H1 (cell line): ENCODE measurements around the gene EYA2. TPM values are rescaled to one million over a fixed set of nuclear protein-coding genes. Genes with fewer than 3 reads are reported as not detected.

ENCODE experiments used
- CTCF ChIA-PET: fragments of 300-600 bp; sonication (Branson Sonifier 250); formaldehyde crosslinking; loops from one replicate; lab custom pipeline; 2021; ENCODE audit not compliant: partially characterized antibody; lab: Charles Lee
- POLR2A ChIA-PET: fragments of 300-600 bp; sonication (Branson Sonifier 250); formaldehyde crosslinking; loops from one replicate; lab custom pipeline; 2021; ENCODE audit warnings: inconsistent platforms; ENCODE audit not compliant: partially characterized antibody; lab: Charles Lee
- DNase-seq, 2 experiments: peaks; one replicate each; pipeline versions ENCODE4 v3.0.0 to v3.0.0-alpha.2; 2010 to 2022; ENCODE audit warnings: low spot score in 2 of 2, low read depth in 1 of 2, mixed read lengths in 1 of 2
- FAIRE-seq: peaks from 2 replicates; lab custom pipeline; 2011; peaks lifted over from hg19 to GRCh38; lab: Jason Lieb, UNC
- H2AFZ ChIP-seq: 2 replicates; pipeline ENCODE4 v1.8.1; 2012; ENCODE audit warnings: low read length, inconsistent platforms
- H2AK5ac ChIP-seq: 2 replicates; pipeline ENCODE4 v1.6.1; 2013; ENCODE audit warnings: low read depth, low read length
- H2BK120ac ChIP-seq: replicated peaks from 2 replicates; pipeline ENCODE3; 2013; ENCODE audit warnings: low read depth, low read length, inconsistent platforms
- H2BK12ac ChIP-seq: 2 replicates; pipeline ENCODE4 v1.6.1; 2013; ENCODE audit warnings: low read depth, low read length
- H2BK15ac ChIP-seq: 2 replicates; pipeline ENCODE4 v1.6.1; 2013; ENCODE audit warnings: low read length
- H2BK20ac ChIP-seq: 2 replicates; pipeline ENCODE4 v1.6.1; 2013; ENCODE audit warnings: low read length
- H2BK5ac ChIP-seq: 2 replicates; pipeline ENCODE4 v1.6.1; 2013; ENCODE audit warnings: low read depth, low read length
- H3K14ac ChIP-seq: 2 replicates; pipeline ENCODE4 v1.6.1; 2013; ENCODE audit warnings: inconsistent platforms; ENCODE audit not compliant: insufficient read length
- H3K18ac ChIP-seq: 2 replicates; pipeline ENCODE4 v1.6.1; 2013; ENCODE audit warnings: low read length; ENCODE audit errors: extremely low read depth
- H3K23ac ChIP-seq: 2 replicates; pipeline ENCODE4 v1.6.1; 2013; ENCODE audit warnings: inconsistent platforms; ENCODE audit not compliant: insufficient read length
- H3K23me2 ChIP-seq: 2 replicates; pipeline ENCODE4 v1.6.1; 2013; ENCODE audit warnings: low read depth, low read length
- H3K27ac ChIP-seq: 2 replicates; pipeline ENCODE4 v1.6.1; 2011; ENCODE audit warnings: low read depth, low read length, inconsistent platforms
- H3K27me3 ChIP-seq, 4 experiments: replicated peaks in 1 of 4; 1 replicate in 1 of 4; 2 replicates in 3 of 4; pipeline versions ENCODE4 v1.6.1 to v1.8.1; 2011 to 2013; ENCODE audit warnings: low read length in 3 of 4, mild to moderate bottlenecking in 3 of 4, inconsistent platforms in 2 of 4, mixed read lengths in 2 of 4, moderate library complexity in 1 of 4; ENCODE audit not compliant: control insufficient read depth in 3 of 4, insufficient read depth in 3 of 4; ENCODE audit errors: extremely low read depth in 1 of 4
- H3K36me3 ChIP-seq, 4 experiments: 2 replicates each; pipeline versions ENCODE4 v1.6.1 to v1.8.1; 2011 to 2013; ENCODE audit warnings: mild to moderate bottlenecking in 4 of 4, low read length in 3 of 4, moderate library complexity in 2 of 4, control low read depth in 1 of 4, inconsistent platforms in 1 of 4; ENCODE audit not compliant: insufficient read depth in 4 of 4, control insufficient read depth in 2 of 4
- H3K4ac ChIP-seq: replicated peaks from 2 replicates; pipeline ENCODE3; 2013; ENCODE audit warnings: low read length, low read depth, mixed read lengths, inconsistent platforms; ENCODE audit not compliant: insufficient read length
- H3K4me1 ChIP-seq, 4 experiments: replicated peaks in 1 of 4; 1 replicate in 1 of 4; 2 replicates in 3 of 4; pipeline versions ENCODE4 v1.6.1 to v1.8.1; 2011 to 2013; ENCODE audit warnings: low read length in 3 of 4, inconsistent platforms in 2 of 4, mixed read lengths in 1 of 4; ENCODE audit not compliant: insufficient read depth in 4 of 4, control insufficient read depth in 3 of 4
- H3K4me2 ChIP-seq, 2 experiments: 2 replicates each; pipeline versions ENCODE4 v1.6.1 to v1.8.1; 2011 to 2013; ENCODE audit warnings: low read depth in 2 of 2, low read length in 2 of 2, control low read depth in 1 of 2, inconsistent platforms in 1 of 2, mild to moderate bottlenecking in 1 of 2; ENCODE audit not compliant: insufficient read depth in 1 of 2
- H3K4me3 ChIP-seq, 4 experiments: fragments of 200-600, 300-600 bp in 1 of 4; sonication (generic), shearing (Covaris generic), sonication (Bioruptor Twin) in 1 of 4; 2 replicates each; pipeline versions ENCODE4 v1.5.1 to v1.8.1; 2011 to 2016; ENCODE audit warnings: low read length in 4 of 4, low read depth in 3 of 4, control low read depth in 2 of 4, inconsistent platforms in 2 of 4, mild to moderate bottlenecking in 2 of 4, mixed read lengths in 1 of 4, moderate library complexity in 1 of 4; ENCODE audit not compliant: insufficient read depth in 2 of 4; ENCODE audit errors: extremely low read depth in 1 of 4
- H3K56ac ChIP-seq: replicated peaks from 2 replicates; pipeline ENCODE3; 2013; ENCODE audit warnings: low read depth, mild to moderate bottlenecking, mixed read lengths, low read length, inconsistent platforms; ENCODE audit not compliant: insufficient read length
- H3K79me1 ChIP-seq: 2 replicates; pipeline ENCODE4 v1.6.1; 2013; ENCODE audit warnings: low read depth, low read length, control low read depth
- H3K79me2 ChIP-seq, 2 experiments: 2 replicates each; pipeline versions ENCODE4 v1.6.1 to v1.8.1; 2012 to 2013; ENCODE audit warnings: low read length in 2 of 2, mild to moderate bottlenecking in 2 of 2, inconsistent platforms in 1 of 2; ENCODE audit not compliant: insufficient read depth in 2 of 2, control insufficient read depth in 1 of 2
- H3K9ac ChIP-seq, 4 experiments: replicated peaks in 1 of 4; 1 replicate in 1 of 4; 2 replicates in 3 of 4; pipeline versions ENCODE4 v1.6.1 to v1.8.1; 2011 to 2013; ENCODE audit warnings: low read depth in 3 of 4, low read length in 3 of 4, control low read depth in 2 of 4, mild to moderate bottlenecking in 2 of 4, moderate library complexity in 2 of 4, inconsistent platforms in 1 of 4; ENCODE audit errors: extremely low read depth in 1 of 4
- H3K9me3 ChIP-seq, 2 experiments: 2 replicates each; pipeline versions ENCODE4 v1.6.1 to v1.8.1; 2012 to 2013; ENCODE audit warnings: mild to moderate bottlenecking in 2 of 2, moderate library complexity in 2 of 2, control low read depth in 1 of 2, inconsistent platforms in 1 of 2, low read depth in 1 of 2, low read length in 1 of 2, mixed read lengths in 1 of 2; ENCODE audit not compliant: insufficient read depth in 2 of 2
- H4K20me1 ChIP-seq, 2 experiments: replicated peaks in 1 of 2; 2 replicates each; pipeline versions ENCODE3 to v1.8.1; 2011 to 2013; ENCODE audit warnings: inconsistent platforms in 2 of 2, low read length in 2 of 2, mild to moderate bottlenecking in 1 of 2; ENCODE audit not compliant: insufficient read depth in 2 of 2, control insufficient read depth in 1 of 2
- H4K5ac ChIP-seq: 2 replicates; pipeline ENCODE4 v1.6.1; 2013; ENCODE audit warnings: low read length, low read depth, mixed read lengths, inconsistent platforms; ENCODE audit not compliant: insufficient read length
- H4K8ac ChIP-seq: 2 replicates; pipeline ENCODE4 v1.8.0; 2013; ENCODE audit warnings: mild to moderate bottlenecking, moderate library complexity, low read length, inconsistent platforms; ENCODE audit not compliant: insufficient read depth; ENCODE audit errors: extremely low read depth
- H4K91ac ChIP-seq: replicated peaks from 2 replicates; pipeline ENCODE3; 2013; ENCODE audit warnings: low read length, mixed read lengths, inconsistent platforms; ENCODE audit not compliant: insufficient read length
- EZH2 ChIP-seq: fragments of 200-600 bp; sonication (generic); IDR thresholded peaks from 2 replicates; pipeline ENCODE4 v1.7.1; 2012; ENCODE audit warnings: low read depth, mild to moderate bottlenecking, moderate library complexity, low read length, inconsistent platforms; ENCODE audit not compliant: severe bottlenecking
- TEAD4 ChIP-seq: IDR thresholded peaks from 2 replicates; pipeline ENCODE4 v1.6.1; 2012; ENCODE audit warnings: low read depth, low read length, inconsistent platforms, mixed read lengths
- WGBS, 2 experiments: shearing (Covaris generic) in 1 of 2; methylation state at CpG; one replicate each; pipeline versions ENCODE4 v1.1.6 to v1.1.7; 2013 to 2015; ENCODE audit warnings: low lambda C conversion rate in 2 of 2, mixed read lengths in 2 of 2, inconsistent platforms in 1 of 2, low coverage in 1 of 2, missing lambda C conversion rate in 1 of 2; ENCODE audit not compliant: insufficient replicate concordance in 2 of 2, insufficient coverage in 1 of 2, insufficient read length in 1 of 2; ENCODE audit errors: extremely low coverage in 1 of 2, missing lambda C conversion rate in 1 of 2; 5-methylcytosine and 5-hydroxymethylcytosine counted together
- polyA plus RNA-seq, 7 experiments: library from polyadenylated mRNA; depleted of rRNA in 3 of 7; stranded (reverse) in 5 of 7; unstranded in 2 of 7; fragments of >200 nt in 5 of 7; fragments of 200-250 nt in 2 of 7; gene quantifications; 1 replicate in 5 of 7; 2 replicates in 1 of 7; 4 replicates in 1 of 7; pipeline versions ENCODE4 v1.2.1 to v1.2.3, GENCODE V29; 2011 to 2013; ENCODE audit warnings: missing spikeins in 2 of 7, mixed read lengths in 2 of 7
- total RNA-seq: library from RNA; stranded (reverse); fragmentation: NEBNext Ultra II Directional; extraction: Animal tissue kit (Norgen Biotek cat#: 25700); gene quantifications from 2 replicates; pipeline ENCODE4 v1.2.1, GENCODE V29; 2021

The EYA2 gene
- total and polyA plus RNA-seq, 2 of the 8 experiments (the other 6 are each of a cell fraction or from before 2014, with no cell fraction given), result 1.6 to 1.7 TPM

DNA sequence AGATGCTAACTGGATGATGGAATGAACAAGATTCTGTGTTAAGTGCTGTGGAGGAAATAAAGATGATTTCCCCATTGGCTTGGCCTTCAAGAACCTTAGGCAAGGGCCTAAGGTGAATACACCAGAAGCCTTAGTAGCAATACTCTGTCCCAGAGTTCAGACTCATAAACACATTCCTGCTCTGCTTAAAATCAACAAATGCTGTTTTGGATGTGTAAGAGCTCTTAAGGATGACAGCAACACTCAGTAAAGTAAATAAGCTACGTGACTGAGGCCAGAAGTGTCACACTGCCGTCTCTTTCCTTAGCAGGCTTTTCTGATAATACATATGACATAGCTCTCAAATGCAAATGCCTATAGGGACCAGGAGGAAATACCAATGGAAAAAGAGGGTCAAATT lies 90.6 kb downstream of the EYA2 start:
- no peak overlapping the region for H3K14ac ChIP-seq
- ChIA-PET CTCF (interaction anchor here (1.5 kb wide), 1 partner anchor 217 kb away, joined by 3 read pairs; no protein-coding TSS in a partner anchor), POLR2A (no interaction called here)
- no peaks in the 10 kb centered on the region for H3K27me3 ChIP-seq
- H4K5ac ChIP-seq, result no peak overlapping the region
- no peak for DNase-seq
- H2AFZ ChIP-seq, result no peak overlapping the region
- H3K56ac ChIP-seq, result no peak overlapping the region
- H4K20me1 ChIP-seq, result no peaks in the 10 kb centered on the region
- peaks cover 0 to 5% (median 3%) of the 10 kb centered on the region in 4 experiments; a peak in 4 of 7 replicates for H3K4me1 ChIP-seq
- TF ChIP-seq EZH2, result no peak
- no peak for TF ChIP-seq TEAD4
- H3K27ac ChIP-seq, result no peak overlapping the region
- H2BK120ac ChIP-seq, result no peak overlapping the region
- H3K4me3 ChIP-seq, result no peak overlapping the region
- no peaks in the 10 kb centered on the region for H3K23me2 ChIP-seq
- FAIRE-seq, result no peak
- H2AK5ac ChIP-seq, result no peak overlapping the region
- no peak overlapping the region for H3K18ac ChIP-seq
- H2BK5ac ChIP-seq, result no peak overlapping the region
- H4K91ac ChIP-seq, result no peak overlapping the region
- no peak overlapping the region for H2BK20ac ChIP-seq
- H4K8ac ChIP-seq, result no peak overlapping the region
- no peak overlapping the region for H2BK12ac ChIP-seq
- H3K4ac ChIP-seq, result no peak overlapping the region
- no peaks in the 10 kb centered on the region for H3K79me1 ChIP-seq
- H3K23ac ChIP-seq, result no peak overlapping the region
- no peaks in the 10 kb centered on the region for H3K36me3 ChIP-seq
- no peak overlapping the region for H3K4me2 ChIP-seq
- no peak overlapping the region for H2BK15ac ChIP-seq
- 83% methylated on average over 2 of the region's 2 CpGs; no CpG with 5 or more reads in 1 of the 2 experiments for WGBS, 2 experiments
- no peaks in the 10 kb centered on the region for H3K79me2 ChIP-seq
- H3K9ac ChIP-seq, result no peak overlapping the region
- no peaks in the 10 kb centered on the region; a peak in 2 of 4 replicates for H3K9me3 ChIP-seq
